Activated naive CD8-positive, alpha-beta T cell (primary cell): Measurements from ENCODE around the gene FAM171A2.

Experiments used
- H3K27ac Mint-ChIP-seq: one replicate; pipeline ENCODE4 v1.8.0; 2021; ENCODE audit warnings: mixed read lengths
- H3K27me3 Mint-ChIP-seq: one replicate; pipeline ENCODE4 v1.8.0; 2021; ENCODE audit warnings: mixed read lengths
- H3K36me3 Mint-ChIP-seq: one replicate; pipeline ENCODE4 v1.8.0; 2021; ENCODE audit warnings: mixed read lengths
- H3K4me1 Mint-ChIP-seq: one replicate; pipeline ENCODE4 v1.8.0; 2021; ENCODE audit warnings: low read depth, mixed read lengths
- H3K4me3 Mint-ChIP-seq: one replicate; pipeline ENCODE4 v1.8.0; 2021; ENCODE audit warnings: mild to moderate bottlenecking, mixed read lengths
- H3K9me3 Mint-ChIP-seq: one replicate; pipeline ENCODE4 v1.8.0; 2021; ENCODE audit warnings: low read depth, mixed read lengths

Gene FAM171A2

DNA sequence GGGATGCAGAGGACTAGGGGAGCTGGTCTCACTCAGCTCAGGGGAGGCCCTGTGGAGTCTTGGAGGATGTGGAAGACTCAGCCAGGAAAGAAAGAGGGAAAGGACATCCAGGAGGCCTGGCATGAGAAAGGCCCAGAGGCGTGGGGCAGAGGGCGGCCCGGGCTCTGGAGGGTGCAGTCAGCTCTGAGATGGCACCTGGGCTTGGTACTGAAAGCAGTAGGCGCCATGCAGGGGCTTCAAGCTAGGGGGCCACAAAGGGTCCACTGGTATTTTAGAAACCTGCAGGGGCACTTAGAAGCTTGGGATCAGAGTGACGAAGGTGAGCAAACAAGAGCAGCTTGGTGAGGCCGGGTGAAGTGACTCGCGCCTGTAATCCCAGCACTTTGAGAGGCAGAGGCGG lies 5.6 kb downstream of the FAM171A2 start:
- Mint-ChIP-seq H3K4me1 (peaks cover 7% of the 10 kb centered on the region), H3K9me3 (no peaks in the 10 kb centered on the region), H3K27ac (no peak overlapping the region), H3K36me3 (no peaks in the 10 kb centered on the region), H3K27me3 (no peaks in the 10 kb centered on the region), H3K4me3 (no peak overlapping the region)

GRCh38 chr17:44356241-44356640 lies 7.4 kb downstream of the FAM171A2 start:
- Mint-ChIP-seq H3K36me3 (no peaks in the 10 kb centered on the region), H3K9me3 (no peaks in the 10 kb centered on the region), H3K4me3 (no peak overlapping the region), H3K27ac (no peak overlapping the region), H3K4me1 (peaks cover 7% of the 10 kb centered on the region), H3K27me3 (no peaks in the 10 kb centered on the region)

GRCh38 chr17:44355642-44356099 lies 8.0 kb downstream of the FAM171A2 start:
- peaks cover 8% of the 10 kb centered on the region for H3K4me1 Mint-ChIP-seq
- no peaks in the 10 kb centered on the region for H3K36me3 Mint-ChIP-seq
- no peak overlapping the region for H3K4me3 Mint-ChIP-seq
- no peak overlapping the region for H3K27ac Mint-ChIP-seq
- H3K9me3 Mint-ChIP-seq, result no peaks in the 10 kb centered on the region
- no peaks in the 10 kb centered on the region for H3K27me3 Mint-ChIP-seq

DNA sequence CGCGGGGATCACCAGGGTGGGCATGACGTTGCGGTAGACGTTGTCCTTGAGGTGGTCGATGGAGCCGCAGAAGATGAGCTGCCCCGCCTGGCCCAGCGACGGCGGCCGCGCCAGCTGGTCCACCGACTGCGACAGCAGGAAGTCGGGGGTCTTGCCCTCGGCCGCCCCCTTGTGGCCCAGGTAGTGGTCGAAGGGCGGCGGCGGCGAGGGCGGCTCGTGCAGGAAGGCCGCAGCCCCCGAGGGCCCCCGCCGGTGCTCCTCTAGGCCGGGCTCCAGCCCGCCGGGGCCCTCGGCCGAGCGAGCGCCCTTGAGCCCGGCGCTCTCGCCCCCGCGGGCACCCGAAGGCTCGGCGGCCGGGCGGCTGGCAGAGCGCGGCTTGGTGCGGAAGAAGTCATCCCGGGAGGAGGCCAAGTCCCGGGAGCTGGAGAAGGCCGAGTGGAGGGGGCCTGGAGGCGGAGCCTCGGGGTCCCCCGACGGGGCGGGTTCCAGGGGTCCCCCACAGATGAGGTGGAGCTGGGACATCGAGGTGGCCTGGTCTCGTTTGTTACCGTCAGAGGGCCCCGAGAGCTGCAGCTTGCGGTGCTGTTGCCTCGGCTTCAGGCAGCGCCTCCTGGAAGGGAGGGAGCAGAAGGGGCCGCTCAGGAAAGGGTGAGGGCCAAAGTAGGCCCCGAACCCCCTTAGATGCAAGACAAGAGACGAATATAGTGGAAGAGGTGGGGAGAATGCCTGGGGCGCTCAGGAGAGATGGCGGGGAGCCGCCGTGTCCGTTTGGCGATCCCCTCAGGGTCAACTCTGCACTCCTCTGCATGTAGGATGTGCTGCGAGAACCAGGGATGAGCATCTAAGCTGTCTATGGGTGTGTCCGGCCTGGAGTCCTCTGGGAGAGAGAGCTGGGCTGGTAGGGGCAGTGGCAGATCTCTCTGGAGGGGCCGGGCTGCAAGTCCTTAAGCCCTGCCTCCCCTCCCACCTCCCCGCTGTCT lies 8.8 kb downstream of the FAM171A2 start:
- Mint-ChIP-seq H3K36me3 (no peaks in the 10 kb centered on the region), H3K9me3 (no peaks in the 10 kb centered on the region), H3K27me3 (no peaks in the 10 kb centered on the region), H3K4me3 (peak overlapping the region; percentile 42), H3K4me1 (peaks cover 9% of the 10 kb centered on the region), H3K27ac (no peak overlapping the region)

- Mint-ChIP-seq H3K27ac (no peak overlapping the region), H3K4me3 (peak overlapping the region; percentile 73), H3K9me3 (no peaks in the 10 kb centered on the region), H3K4me1 (peaks cover 3% of the 10 kb centered on the region), H3K27me3 (no peaks in the 10 kb centered on the region), H3K36me3 (no peaks in the 10 kb centered on the region)
Measured at GRCh38 chr17:44353672-44354331, 9.9 kb downstream of the FAM171A2 start.

DNA sequence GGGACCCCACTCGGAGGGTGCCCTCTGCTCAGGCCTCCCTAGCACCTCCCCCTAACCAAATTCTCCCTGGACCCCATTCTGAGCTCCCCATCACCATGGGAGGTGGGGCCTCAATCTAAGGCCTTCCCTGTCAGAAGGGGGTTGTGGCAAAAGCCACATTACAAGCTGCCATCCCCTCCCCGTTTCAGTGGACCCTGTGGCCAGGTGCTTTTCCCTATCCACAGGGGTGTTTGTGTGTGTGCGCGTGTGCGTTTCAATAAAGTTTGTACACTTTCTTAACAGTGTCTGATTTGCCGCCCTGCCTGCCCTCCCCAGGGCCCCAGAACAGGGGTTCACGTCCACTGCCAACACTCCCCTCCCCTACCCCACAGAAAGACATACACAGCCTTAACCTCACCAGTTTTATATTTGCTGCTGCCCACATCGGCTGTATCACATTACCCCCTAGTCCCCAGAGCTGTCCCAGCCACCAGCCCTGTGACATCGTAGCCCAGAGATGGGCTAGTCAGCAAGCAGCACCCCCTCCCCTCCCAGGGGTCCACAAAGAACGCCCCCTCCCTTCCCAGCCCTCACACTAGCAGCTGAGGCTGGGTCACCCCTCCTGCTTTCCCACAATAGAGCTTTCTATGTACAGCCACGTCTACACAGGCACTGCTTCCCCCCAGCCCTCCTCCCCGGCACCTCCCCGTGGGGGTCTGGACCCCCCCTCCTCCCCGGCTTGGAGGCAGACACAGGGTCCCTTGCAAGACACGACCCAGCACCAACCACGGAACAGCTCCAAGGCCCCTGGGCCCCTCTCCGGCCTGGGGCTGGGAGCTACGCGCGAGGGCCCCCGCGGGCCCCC lies 10.6 kb downstream of the FAM171A2 start:
- Mint-ChIP-seq H3K4me1 (peaks cover 2% of the 10 kb centered on the region), H3K27me3 (no peaks in the 10 kb centered on the region), H3K9me3 (no peaks in the 10 kb centered on the region), H3K27ac (no peak overlapping the region), H3K36me3 (no peaks in the 10 kb centered on the region), H3K4me3 (peak overlapping the region; percentile 68)

- H3K4me1 Mint-ChIP-seq, result peaks cover 2% of the 10 kb centered on the region
- no peak overlapping the region for H3K27ac Mint-ChIP-seq
- no peaks in the 10 kb centered on the region for H3K36me3 Mint-ChIP-seq
- peak overlapping the region; percentile 68 for H3K4me3 Mint-ChIP-seq
- H3K9me3 Mint-ChIP-seq, result no peaks in the 10 kb centered on the region
- H3K27me3 Mint-ChIP-seq, result no peaks in the 10 kb centered on the region
Measured at GRCh38 chr17:44351961-44352827, 11.5 kb downstream of the FAM171A2 start.

DNA sequence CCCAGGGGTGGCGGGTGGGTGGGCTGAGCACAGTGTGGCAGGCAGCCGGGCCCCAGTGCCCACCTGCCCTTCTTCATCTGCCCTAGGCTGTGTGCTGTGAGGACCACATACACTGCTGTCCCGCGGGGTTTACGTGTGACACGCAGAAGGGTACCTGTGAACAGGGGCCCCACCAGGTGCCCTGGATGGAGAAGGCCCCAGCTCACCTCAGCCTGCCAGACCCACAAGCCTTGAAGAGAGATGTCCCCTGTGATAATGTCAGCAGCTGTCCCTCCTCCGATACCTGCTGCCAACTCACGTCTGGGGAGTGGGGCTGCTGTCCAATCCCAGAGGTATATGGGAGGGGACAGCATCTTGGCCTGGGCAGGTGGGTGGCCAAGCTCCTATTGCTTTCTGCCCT lies 12.2 kb downstream of the FAM171A2 start:
- peaks cover 2% of the 10 kb centered on the region for H3K4me1 Mint-ChIP-seq
- H3K27ac Mint-ChIP-seq, result no peak overlapping the region
- no peaks in the 10 kb centered on the region for H3K9me3 Mint-ChIP-seq
- H3K27me3 Mint-ChIP-seq, result no peaks in the 10 kb centered on the region
- no peaks in the 10 kb centered on the region for H3K36me3 Mint-ChIP-seq
- no peak overlapping the region for H3K4me3 Mint-ChIP-seq

DNA sequence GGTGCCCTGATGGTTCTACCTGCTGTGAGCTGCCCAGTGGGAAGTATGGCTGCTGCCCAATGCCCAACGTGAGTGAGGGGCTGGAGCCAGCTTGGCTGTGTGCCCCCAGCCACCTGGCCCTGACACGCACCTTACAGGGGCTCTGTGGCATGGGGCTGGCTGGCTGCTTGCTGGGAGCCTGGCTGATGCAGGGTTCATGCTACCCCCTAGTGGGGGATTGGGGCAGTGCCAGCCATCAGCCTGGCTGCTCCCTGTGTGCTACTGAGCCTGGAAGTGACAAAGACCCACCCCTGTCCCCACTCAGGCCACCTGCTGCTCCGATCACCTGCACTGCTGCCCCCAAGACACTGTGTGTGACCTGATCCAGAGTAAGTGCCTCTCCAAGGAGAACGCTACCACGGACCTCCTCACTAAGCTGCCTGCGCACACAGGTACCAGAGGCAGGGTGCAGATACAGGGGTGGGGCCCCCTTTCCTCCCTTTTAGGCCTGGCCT lies 12.9 kb downstream of the FAM171A2 start:
- Mint-ChIP-seq H3K4me3 (no peak overlapping the region), H3K9me3 (no peaks in the 10 kb centered on the region), H3K27me3 (no peaks in the 10 kb centered on the region), H3K4me1 (peaks cover 7% of the 10 kb centered on the region), H3K36me3 (no peaks in the 10 kb centered on the region), H3K27ac (no peak overlapping the region)

- no peaks in the 10 kb centered on the region for H3K36me3 Mint-ChIP-seq
- no peaks in the 10 kb centered on the region for H3K9me3 Mint-ChIP-seq
- H3K27me3 Mint-ChIP-seq, result no peaks in the 10 kb centered on the region
- H3K27ac Mint-ChIP-seq, result no peak overlapping the region
- no peak overlapping the region for H3K4me3 Mint-ChIP-seq
- peaks cover 14% of the 10 kb centered on the region for H3K4me1 Mint-ChIP-seq
Measured at GRCh38 chr17:44349553-44350070, 14.0 kb downstream of the FAM171A2 start.

DNA sequence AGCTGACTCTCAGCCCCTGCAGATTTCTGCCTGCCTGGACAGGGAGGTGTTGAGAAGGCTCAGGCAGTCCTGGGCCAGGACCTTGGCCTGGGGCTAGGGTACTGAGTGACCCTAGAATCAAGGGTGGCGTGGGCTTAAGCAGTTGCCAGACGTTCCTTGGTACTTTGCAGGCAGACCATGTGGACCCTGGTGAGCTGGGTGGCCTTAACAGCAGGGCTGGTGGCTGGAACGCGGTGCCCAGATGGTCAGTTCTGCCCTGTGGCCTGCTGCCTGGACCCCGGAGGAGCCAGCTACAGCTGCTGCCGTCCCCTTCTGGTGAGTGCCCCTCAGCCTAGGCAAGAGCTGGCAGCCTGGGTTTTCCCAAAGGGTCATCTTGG lies 14.7 kb downstream of the FAM171A2 start:
- no peaks in the 10 kb centered on the region for H3K9me3 Mint-ChIP-seq
- H3K27ac Mint-ChIP-seq, result peak overlapping the region; percentile 23
- H3K4me3 Mint-ChIP-seq, result no peak overlapping the region
- no peaks in the 10 kb centered on the region for H3K27me3 Mint-ChIP-seq
- H3K36me3 Mint-ChIP-seq, result no peaks in the 10 kb centered on the region
- H3K4me1 Mint-ChIP-seq, result peaks cover 14% of the 10 kb centered on the region

DNA sequence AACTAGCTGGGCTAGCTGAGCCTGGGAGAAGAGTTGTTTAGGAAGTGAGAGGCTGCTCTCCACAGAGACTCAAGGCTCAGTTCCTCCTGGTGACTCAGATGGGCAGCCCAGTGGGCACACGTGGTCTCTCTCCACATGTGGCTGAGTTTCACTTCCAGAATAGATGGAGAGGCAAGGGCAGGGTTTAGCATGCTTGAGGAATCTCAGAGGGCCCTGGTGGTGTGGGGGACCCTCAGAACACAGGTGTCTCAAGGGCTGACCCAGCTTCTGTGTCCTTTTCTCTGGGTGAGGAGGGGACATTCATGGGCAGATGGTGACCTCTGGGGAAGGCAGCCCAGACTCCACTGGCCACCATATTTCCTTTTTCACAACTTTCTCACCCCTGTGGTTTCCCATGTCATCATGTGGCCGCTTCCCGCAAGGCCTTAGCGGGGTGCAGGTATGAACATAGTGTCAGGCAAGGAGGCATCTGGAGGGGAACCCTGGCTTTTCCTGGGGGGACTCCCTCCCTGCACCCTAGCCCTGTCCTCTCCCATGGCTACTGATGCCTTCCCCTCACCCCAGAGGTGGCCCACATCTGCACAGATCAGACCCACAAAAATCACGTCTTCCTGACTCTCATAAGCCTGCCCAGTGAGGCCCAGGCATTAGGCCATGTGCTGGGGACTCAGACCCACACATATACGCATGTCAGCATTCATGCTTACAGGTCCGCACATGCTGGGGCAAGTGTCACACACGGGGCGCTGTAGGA lies 15.2 kb downstream of the FAM171A2 start:
- Mint-ChIP-seq H3K4me1 (peaks cover 14% of the 10 kb centered on the region), H3K27ac (peak overlapping the region; percentile 23), H3K36me3 (no peaks in the 10 kb centered on the region), H3K27me3 (no peaks in the 10 kb centered on the region), H3K9me3 (no peaks in the 10 kb centered on the region), H3K4me3 (no peak overlapping the region)
